SK-N-SH (cell line): ENCODE results near the gene PPP1R36.
A peak's percentile ranks its signal among the peaks of the same experiment; 100 is the strongest.

Experiments
- POLR2AphosphoS5 ChIP-seq: IDR thresholded peaks from 2 replicates; pipeline ENCODE4 v1.6.1; 2012; ENCODE audit warnings: low read depth, low read length
- RCOR1 ChIP-seq: fragments of 150-350 bp; IDR thresholded peaks from 2 replicates; pipeline ENCODE4 v1.6.1; 2017; ENCODE audit warnings: antibody characterized with exemption, low read length
- TCF12 ChIP-seq: IDR thresholded peaks from 2 replicates; pipeline ENCODE4 v1.4.0; 2012
- YY1 ChIP-seq: IDR thresholded peaks from 2 replicates; pipeline ENCODE4 v1.4.0; 2012; ENCODE audit warnings: low read depth, mild to moderate bottlenecking
- TF ChIP-seq, protein P1 (sequence below): fragments of 200-600 bp; sonication (generic); IDR thresholded peaks from 2 replicates; pipeline ENCODE4 v1.6.1; 2017; ENCODE audit warnings: antibody characterized with exemption, mild to moderate bottlenecking, moderate library complexity
- TF ChIP-seq, protein P2 (sequence below): IDR thresholded peaks from 2 replicates; pipeline ENCODE4 v1.4.0; 2012; ENCODE audit warnings: low read depth, borderline replicate concordance

DNA sequence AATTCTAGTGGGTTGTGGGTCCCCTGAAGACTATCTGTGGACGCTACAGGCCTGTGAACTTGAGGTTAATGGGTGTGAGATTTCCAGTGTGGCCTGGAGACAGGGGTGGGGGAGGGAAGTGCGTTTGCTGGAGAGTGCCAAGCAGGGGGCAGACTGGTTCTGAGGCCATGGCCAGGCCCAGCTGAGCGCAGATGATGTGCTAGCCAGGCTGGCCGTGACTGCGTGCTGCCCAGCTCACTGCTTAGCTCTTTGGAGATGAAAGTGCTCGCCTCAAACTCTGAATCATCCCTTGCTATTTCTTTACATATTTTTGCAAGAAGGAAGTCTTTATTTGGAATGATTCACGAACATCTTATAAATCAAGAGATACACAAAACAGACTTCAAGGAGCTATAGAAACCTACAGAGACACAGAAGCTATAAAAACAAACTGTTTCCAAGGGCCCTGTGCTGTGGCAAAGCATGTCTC is 79.2 kb downstream of the PPP1R36 start:
- TF ChIP-seq, protein P1, sequence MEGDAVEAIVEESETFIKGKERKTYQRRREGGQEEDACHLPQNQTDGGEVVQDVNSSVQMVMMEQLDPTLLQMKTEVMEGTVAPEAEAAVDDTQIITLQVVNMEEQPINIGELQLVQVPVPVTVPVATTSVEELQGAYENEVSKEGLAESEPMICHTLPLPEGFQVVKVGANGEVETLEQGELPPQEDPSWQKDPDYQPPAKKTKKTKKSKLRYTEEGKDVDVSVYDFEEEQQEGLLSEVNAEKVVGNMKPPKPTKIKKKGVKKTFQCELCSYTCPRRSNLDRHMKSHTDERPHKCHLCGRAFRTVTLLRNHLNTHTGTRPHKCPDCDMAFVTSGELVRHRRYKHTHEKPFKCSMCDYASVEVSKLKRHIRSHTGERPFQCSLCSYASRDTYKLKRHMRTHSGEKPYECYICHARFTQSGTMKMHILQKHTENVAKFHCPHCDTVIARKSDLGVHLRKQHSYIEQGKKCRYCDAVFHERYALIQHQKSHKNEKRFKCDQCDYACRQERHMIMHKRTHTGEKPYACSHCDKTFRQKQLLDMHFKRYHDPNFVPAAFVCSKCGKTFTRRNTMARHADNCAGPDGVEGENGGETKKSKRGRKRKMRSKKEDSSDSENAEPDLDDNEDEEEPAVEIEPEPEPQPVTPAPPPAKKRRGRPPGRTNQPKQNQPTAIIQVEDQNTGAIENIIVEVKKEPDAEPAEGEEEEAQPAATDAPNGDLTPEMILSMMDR, result 0 out of 2 replicates have a peak, but pooled peaks have one; percentile 14
- TF ChIP-seq TCF12 (peak; percentile 87), RCOR1 (no peak), YY1 (no peak), POLR2AphosphoS5 (0 out of 2 replicates have a peak, but pooled peaks have one; percentile 35)
- TF ChIP-seq, protein P2, sequence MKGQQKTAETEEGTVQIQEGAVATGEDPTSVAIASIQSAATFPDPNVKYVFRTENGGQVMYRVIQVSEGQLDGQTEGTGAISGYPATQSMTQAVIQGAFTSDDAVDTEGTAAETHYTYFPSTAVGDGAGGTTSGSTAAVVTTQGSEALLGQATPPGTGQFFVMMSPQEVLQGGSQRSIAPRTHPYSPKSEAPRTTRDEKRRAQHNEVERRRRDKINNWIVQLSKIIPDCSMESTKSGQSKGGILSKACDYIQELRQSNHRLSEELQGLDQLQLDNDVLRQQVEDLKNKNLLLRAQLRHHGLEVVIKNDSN, result no peak
